Common myeloid progenitor, CD34-positive (primary cell): ENCODE measurements around the gene SNRPN.

ENCODE experiments used
- CTCF ChIA-PET: fragments of 350-600 bp; sonication (Branson Sonifier 250); formaldehyde crosslinking; loops from one replicate; lab custom pipeline; 2021; ENCODE audit warnings: antibody characterized with exemption; lab: Charles Lee
- POLR2A ChIA-PET: fragments of 350-600 bp; sonication (Branson Sonifier 250); formaldehyde crosslinking; loops from one replicate; lab custom pipeline; 2021; ENCODE audit warnings: antibody characterized with exemption; lab: Charles Lee
- DNase-seq, 3 donors: peaks; one replicate each; pipeline versions ENCODE4 v3.0.0 to v3.0.0-alpha.2; 2013
- H3K27ac ChIP-seq, 2 experiments: 1 replicate in 1 of 2; 2 replicates in 1 of 2; pipeline ENCODE4 v1.7.0; 2013; ENCODE audit warnings: inconsistent platforms in 2 of 2, low read length in 2 of 2, mild to moderate bottlenecking in 2 of 2, low read depth in 1 of 2, moderate library complexity in 1 of 2; ENCODE audit not compliant: severe bottlenecking in 2 of 2, insufficient read depth in 1 of 2, poor library complexity in 1 of 2
- H3K27me3 ChIP-seq, 5 experiments: replicated peaks in 2 of 5; 1 replicate in 3 of 5; 2 replicates in 2 of 5; pipeline versions ENCODE4 v1.6.1 to v1.7.0; 2013; ENCODE audit warnings: low read length in 4 of 5, mild to moderate bottlenecking in 2 of 5, moderate library complexity in 2 of 5, inconsistent platforms in 1 of 5; ENCODE audit not compliant: insufficient read depth in 5 of 5, control insufficient read depth in 4 of 5
- H3K36me3 ChIP-seq, 4 experiments: 1 replicate in 2 of 4; 2 replicates in 2 of 4; pipeline versions ENCODE4 v1.6.1 to v1.7.0; 2013; ENCODE audit warnings: low read length in 3 of 4, control low read depth in 1 of 4, mild to moderate bottlenecking in 1 of 4; ENCODE audit not compliant: control insufficient read depth in 4 of 4, insufficient read depth in 4 of 4
- H3K4me1 ChIP-seq, 4 experiments: 1 replicate in 3 of 4; 2 replicates in 1 of 4; pipeline versions ENCODE4 v1.6.1 to v1.7.1; 2013; ENCODE audit warnings: low read length in 3 of 4, mild to moderate bottlenecking in 3 of 4, control low read depth in 1 of 4, inconsistent platforms in 1 of 4, moderate library complexity in 1 of 4; ENCODE audit not compliant: control insufficient read depth in 4 of 4, insufficient read depth in 4 of 4; ENCODE audit errors: control extremely low read depth in 1 of 4
- H3K4me3 ChIP-seq, 7 experiments: 1 replicate in 4 of 7; 2 replicates in 3 of 7; pipeline versions ENCODE4 v1.5.1 to v1.7.0; 2013; ENCODE audit warnings: mild to moderate bottlenecking in 7 of 7, low read length in 6 of 7, moderate library complexity in 6 of 7, inconsistent platforms in 2 of 7, low read depth in 2 of 7, control low read depth in 1 of 7; ENCODE audit not compliant: insufficient read depth in 4 of 7, control insufficient read depth in 1 of 7; ENCODE audit errors: extremely low read depth in 1 of 7
- H3K9me3 ChIP-seq, 5 experiments: 1 replicate in 4 of 5; 2 replicates in 1 of 5; pipeline versions ENCODE4 v1.6.1 to v1.7.1; 2013; ENCODE audit warnings: low read length in 4 of 5, mild to moderate bottlenecking in 2 of 5, inconsistent platforms in 1 of 5, low read depth in 1 of 5, moderate library complexity in 1 of 5; ENCODE audit not compliant: control insufficient read depth in 4 of 5, insufficient read depth in 2 of 5; ENCODE audit errors: control extremely low read depth in 1 of 5
- WGBS: methylation state at CpG from one replicate; pipeline ENCODE4 v1.1.5; 2013; ENCODE audit not compliant: insufficient coverage; 5-methylcytosine and 5-hydroxymethylcytosine counted together

SNRPN gene

DNA sequence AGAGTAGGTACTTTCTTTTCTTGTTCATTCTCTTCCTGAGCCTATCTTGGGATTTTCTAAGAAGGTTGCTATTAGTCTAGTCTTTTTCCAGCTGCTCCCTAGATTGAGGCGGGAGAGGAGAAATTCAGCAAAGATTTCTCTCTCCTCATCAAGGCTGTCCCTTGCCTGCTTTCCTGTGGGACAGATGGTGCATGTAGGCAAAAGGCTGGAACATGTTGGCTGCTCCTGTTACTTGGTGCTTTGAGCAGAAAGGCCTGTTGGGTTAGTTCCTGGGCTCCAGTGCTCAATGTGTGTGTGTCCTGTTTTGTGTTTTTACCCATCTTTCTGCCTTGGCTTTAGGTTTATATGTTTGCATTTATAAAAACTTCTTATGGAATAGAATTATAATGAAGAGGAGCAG lies 9.1 kb upstream of the SNRPN start:
- no peak for DNase-seq
- H3K27ac ChIP-seq, result no peak overlapping the region
- no CpG with 5 or more reads among the region's 1 CpG for WGBS
- no peaks in the 10 kb centered on the region for H3K4me1 ChIP-seq
- ChIA-PET CTCF (interaction anchor here (0.6 kb wide), 1 partner anchor 296 kb away, joined by 4 read pairs; no protein-coding TSS in a partner anchor), POLR2A (no interaction called here)
- H3K27me3 ChIP-seq, result peaks cover 0 to 2% (median 0%) of the 10 kb centered on the region in 5 experiments
- H3K36me3 ChIP-seq, result no peaks in the 10 kb centered on the region
- peaks cover 0 to 17% (median 4%) of the 10 kb centered on the region in 5 experiments for H3K9me3 ChIP-seq
- no peak overlapping the region for H3K4me3 ChIP-seq

DNA sequence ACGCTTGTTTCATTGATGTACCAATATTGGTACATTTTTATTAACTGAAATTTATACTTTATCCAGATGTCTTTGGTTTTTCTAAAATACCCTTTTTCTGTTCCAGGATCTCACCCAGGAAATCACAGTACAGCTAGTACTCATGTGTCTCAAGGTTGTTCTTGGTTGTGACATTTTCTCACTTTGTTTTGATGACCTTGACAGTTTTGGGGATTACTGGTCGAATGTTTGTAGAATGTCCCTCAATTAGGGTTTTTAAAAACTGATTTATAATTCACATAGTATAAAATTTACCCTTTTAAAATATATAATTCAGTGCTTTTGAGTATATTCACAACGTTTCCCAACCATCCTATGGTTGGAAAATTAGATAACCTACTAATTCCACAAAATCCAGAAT lies 6.3 kb upstream of the SNRPN start:
- ChIA-PET CTCF (no interaction called here), POLR2A (no interaction called here)
- Histone ChIP-seq H3K4me1 (no peaks in the 10 kb centered on the region), H3K27ac (no peak overlapping the region), H3K36me3 (no peaks in the 10 kb centered on the region), H3K9me3 (peaks cover 0 to 9% (median 0%) of the 10 kb centered on the region in 5 experiments), H3K27me3 (peaks cover 0 to 9% (median 0%) of the 10 kb centered on the region in 5 experiments), H3K4me3 (no peak overlapping the region)
- DNase-seq, result no peak
- WGBS, result no CpG with 5 or more reads among the region's 3 CpGs

DNA sequence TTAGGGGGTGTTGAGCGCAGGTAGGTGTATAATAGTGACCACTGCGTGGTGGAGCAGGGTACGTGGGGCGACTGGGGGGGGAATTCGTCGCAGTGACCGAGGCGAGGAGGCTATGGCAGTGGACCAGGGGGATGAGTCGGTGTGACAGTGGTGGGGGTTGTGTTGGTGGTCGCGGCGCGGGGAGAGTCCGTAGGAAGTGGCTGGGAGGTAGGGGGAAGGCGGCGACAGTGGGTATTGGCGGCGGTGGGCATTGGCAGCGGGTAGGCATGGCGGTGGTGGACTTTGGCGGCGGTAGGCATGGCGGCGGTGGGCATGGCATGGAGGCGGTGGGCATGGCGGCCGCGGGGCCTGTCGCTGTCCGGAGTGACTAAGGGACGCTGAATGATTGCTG lies 739 bp downstream of the SNRPN start:
- Histone ChIP-seq H3K9me3 (peaks cover 0 to 15% (median 11%) of the 10 kb centered on the region in 5 experiments), H3K27me3 (peaks cover 0 to 14% (median 0%) of the 10 kb centered on the region in 5 experiments), H3K4me1 (peaks cover 0 to 7% (median 5%) of the 10 kb centered on the region in 4 experiments), H3K36me3 (peaks cover 0 to 6% (median 0%) of the 10 kb centered on the region in 4 experiments), H3K4me3 (peak overlapping the region; percentile 44 to 80 (median 78)), H3K27ac (peak overlapping the region in 1 of 2 experiments; percentile 71)
- DNase-seq, result peak in 1 of 3 donors; percentile 31
- 62% methylated on average over 22 of the region's 31 CpGs for WGBS
- POLR2A ChIA-PET, result no interaction called here
- CTCF ChIA-PET, result interaction anchor here (1.0 kb wide), 1 partner anchor 10 kb away, joined by 3 read pairs; no protein-coding TSS in a partner anchor

DNA sequence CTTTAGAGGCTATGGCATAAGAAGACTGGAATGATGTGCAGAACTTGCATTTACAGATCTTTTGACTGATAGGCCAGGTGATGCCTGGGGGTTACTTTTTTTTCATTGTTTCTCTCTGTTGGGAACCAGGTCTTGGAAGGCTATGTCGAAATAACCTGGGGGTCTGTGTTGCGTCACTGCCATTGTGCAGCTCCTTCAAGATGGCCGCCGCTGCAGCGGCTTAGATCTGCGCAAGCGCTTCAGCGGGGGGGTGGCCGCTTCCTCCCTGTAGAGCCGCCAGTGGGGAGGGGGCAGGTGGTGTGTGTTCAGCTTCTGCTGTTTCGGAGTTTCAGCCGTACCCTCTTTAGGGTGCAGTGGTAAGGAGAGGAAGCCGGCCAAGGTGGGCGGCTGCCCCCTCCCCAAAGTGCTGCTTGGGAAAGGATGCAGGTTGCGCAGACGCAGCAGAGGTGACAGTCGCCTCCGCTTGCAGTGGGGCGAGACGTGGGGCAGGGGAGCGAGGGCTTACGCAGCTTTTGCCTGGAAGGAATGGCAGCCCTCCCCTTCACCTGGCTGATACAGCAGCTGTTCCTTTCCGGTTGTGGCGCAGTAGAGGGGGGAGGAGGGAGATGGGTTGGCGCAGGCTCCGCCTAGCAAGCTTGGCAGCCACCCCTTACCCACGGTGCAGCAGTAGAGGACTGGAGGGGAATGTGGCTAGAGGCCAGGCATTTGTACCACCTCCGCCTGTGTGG lies 1.5 kb downstream of the SNRPN start:
- POLR2A ChIA-PET, result no interaction called here
- H3K4me3 ChIP-seq, result peak overlapping the region; percentile 56 to 80 (median 78)
- peaks cover 0 to 16% (median 12%) of the 10 kb centered on the region in 5 experiments for H3K9me3 ChIP-seq
- H3K27me3 ChIP-seq, result peaks cover 0 to 12% (median 0%) of the 10 kb centered on the region in 5 experiments
- peak; percentile 81 to 93 (median 92) for DNase-seq
- H3K36me3 ChIP-seq, result peaks cover 0 to 6% (median 0%) of the 10 kb centered on the region in 4 experiments
- peak overlapping the region in 1 of 2 experiments; percentile 71 for H3K27ac ChIP-seq
- peaks cover 0 to 7% (median 5%) of the 10 kb centered on the region in 4 experiments for H3K4me1 ChIP-seq
- CTCF ChIA-PET, result interaction anchor here (1.0 kb wide), 1 partner anchor 9 kb away, joined by 3 read pairs; no protein-coding TSS in a partner anchor
- WGBS, result 44% methylated on average over 25 of the region's 28 CpGs

DNA sequence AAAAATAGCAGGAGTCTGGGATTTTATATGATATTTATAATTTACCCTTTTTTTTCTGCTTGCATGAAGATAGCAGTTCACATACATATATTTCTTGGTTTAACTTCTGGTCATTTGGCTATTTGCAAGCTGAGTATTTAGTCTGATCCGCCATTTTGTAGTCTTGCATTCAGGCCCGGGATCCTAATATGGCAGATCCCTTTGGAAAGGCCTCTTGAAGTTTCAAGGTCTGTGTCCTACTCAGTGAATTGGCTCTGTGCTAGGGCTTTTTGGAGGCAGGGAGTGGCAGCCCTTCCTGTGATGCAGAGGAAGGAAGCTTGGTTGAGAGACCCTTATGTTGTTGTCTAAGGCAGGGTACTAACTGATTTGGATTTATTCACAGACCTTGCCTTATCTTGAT lies 2.9 kb downstream of the SNRPN start:
- ChIA-PET POLR2A (no interaction called here), CTCF (interaction anchor here (0.6 kb wide), 1 partner anchor 12 kb away, joined by 3 read pairs; no protein-coding TSS in a partner anchor)
- Histone ChIP-seq H3K36me3 (peaks cover 0 to 13% (median under 1%) of the 10 kb centered on the region in 4 experiments), H3K4me1 (peaks cover 0 to 7% (median 5%) of the 10 kb centered on the region in 4 experiments), H3K9me3 (peaks cover 3 to 20% (median 14%) of the 10 kb centered on the region in 5 experiments), H3K4me3 (no peak overlapping the region), H3K27ac (no peak overlapping the region), H3K27me3 (peaks cover 0 to 4% (median 0%) of the 10 kb centered on the region in 5 experiments)
- 89% methylated on average over 2 of the region's 2 CpGs for WGBS
- no peak for DNase-seq

DNA sequence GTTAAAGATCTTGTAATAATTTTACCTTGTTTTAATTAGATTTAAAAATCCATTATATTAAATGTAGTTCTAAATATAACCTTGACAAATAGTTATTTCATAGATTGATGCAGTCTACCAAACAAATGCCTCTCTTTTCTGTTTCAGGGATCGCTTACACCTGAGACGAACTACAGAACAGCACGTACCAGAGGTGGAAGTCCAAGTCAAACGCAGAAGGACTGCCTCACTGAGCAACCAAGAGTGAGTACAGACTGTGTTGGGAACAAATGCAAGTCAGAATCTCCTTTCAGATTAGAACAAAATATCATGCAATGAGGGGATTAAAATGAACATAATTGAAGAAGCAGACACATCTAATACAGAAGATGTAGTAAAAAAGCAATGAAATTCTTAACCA lies 7.2 kb downstream of the SNRPN start:
- H3K27me3 ChIP-seq, result no peaks in the 10 kb centered on the region
- POLR2A ChIA-PET, result no interaction called here
- peaks cover 10 to 45% (median 12%) of the 10 kb centered on the region in 5 experiments for H3K9me3 ChIP-seq
- CTCF ChIA-PET, result no interaction called here
- no peak for DNase-seq
- H3K4me3 ChIP-seq, result no peak overlapping the region
- WGBS, result 83% methylated on average over 4 of the region's 4 CpGs
- H3K4me1 ChIP-seq, result peaks cover 0 to 3% (median under 1%) of the 10 kb centered on the region in 4 experiments
- peaks cover 11 to 46% (median 19%) of the 10 kb centered on the region in 4 experiments for H3K36me3 ChIP-seq
- H3K27ac ChIP-seq, result no peak overlapping the region

DNA sequence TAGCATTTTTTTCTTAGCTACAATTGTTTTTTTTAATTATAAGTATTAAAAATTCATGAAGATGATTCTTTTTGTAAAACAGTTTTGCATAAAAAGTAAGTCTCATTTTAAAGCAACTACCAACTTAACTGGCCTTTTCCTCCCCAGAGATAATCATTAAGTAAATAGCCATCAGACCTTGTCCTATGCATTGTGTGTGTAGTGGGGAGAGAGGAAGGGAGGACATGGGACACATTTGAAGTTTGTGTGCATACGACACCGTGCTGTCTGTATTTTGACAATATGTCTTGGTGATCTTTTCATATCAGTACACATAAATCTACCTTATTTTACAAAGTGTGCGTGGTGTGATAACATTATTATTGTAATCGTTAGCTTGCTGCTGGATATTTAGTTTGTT lies 8.1 kb downstream of the SNRPN start:
- peaks cover 12 to 52% (median 20%) of the 10 kb centered on the region in 4 experiments for H3K36me3 ChIP-seq
- POLR2A ChIA-PET, result no interaction called here

More for the DNA sequence above, 8.1 kb downstream of the SNRPN start:
- H3K27ac ChIP-seq, result no peak overlapping the region
- no CpG with 5 or more reads among the region's 4 CpGs for WGBS
- CTCF ChIA-PET, result no interaction called here
- H3K9me3 ChIP-seq, result peaks cover 10 to 51% (median 15%) of the 10 kb centered on the region in 5 experiments
- H3K4me3 ChIP-seq, result no peak overlapping the region
- no peaks in the 10 kb centered on the region for H3K27me3 ChIP-seq
- DNase-seq, result no peak
- H3K4me1 ChIP-seq, result peaks cover 0 to 3% (median 0%) of the 10 kb centered on the region in 4 experiments
